ENCODE data around the gene C1QL2. TPM values are rescaled to one million over a fixed set of nuclear protein-coding genes. Genes with fewer than 3 reads are reported as not detected.

The C1QL2 gene
- total RNA-seq, 1 donor from 2014 or later: not detected

DNA sequence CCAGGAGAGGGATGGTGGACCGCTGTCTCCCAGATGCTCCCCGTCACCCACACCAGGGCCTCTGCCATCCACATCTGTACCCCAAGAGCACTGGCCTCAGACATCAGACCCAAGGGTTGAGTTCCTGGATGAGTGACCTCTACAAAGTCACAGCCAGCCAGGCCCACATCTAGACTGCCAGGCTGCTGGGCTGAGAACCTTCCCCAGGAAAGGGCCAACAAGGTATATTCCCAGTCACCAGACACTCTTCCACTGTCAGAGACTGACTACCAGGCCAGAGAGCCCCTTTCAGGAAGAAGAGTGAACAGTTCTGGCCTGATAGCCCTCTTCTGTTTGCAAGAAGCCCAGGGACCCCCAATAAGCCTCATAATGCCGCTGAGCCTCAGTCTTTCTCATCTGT, 44.3 kb downstream of the C1QL2 start:
- H3K4me3 Mint-ChIP-seq (ENCODE audit: unreplicated experiment): no peak overlapping the region
- no peaks in the 10 kb centered on the region for H3K4me1 Mint-ChIP-seq (ENCODE audit: unreplicated experiment)
- H3K27me3 Mint-ChIP-seq (ENCODE audit: unreplicated experiment): peaks cover 4% of the 10 kb centered on the region
- peaks cover 4% of the 10 kb centered on the region for H3K36me3 Mint-ChIP-seq (ENCODE audit: unreplicated experiment)
- H3K27ac Mint-ChIP-seq (ENCODE audit: unreplicated experiment): no peak overlapping the region
- DNase-seq (ENCODE audit: extremely low spot score, unreplicated experiment): peak; percentile 67
- H3K9me3 Mint-ChIP-seq (ENCODE audit: unreplicated experiment): peaks cover 7% of the 10 kb centered on the region
- TF ChIP-seq, protein P1, sequence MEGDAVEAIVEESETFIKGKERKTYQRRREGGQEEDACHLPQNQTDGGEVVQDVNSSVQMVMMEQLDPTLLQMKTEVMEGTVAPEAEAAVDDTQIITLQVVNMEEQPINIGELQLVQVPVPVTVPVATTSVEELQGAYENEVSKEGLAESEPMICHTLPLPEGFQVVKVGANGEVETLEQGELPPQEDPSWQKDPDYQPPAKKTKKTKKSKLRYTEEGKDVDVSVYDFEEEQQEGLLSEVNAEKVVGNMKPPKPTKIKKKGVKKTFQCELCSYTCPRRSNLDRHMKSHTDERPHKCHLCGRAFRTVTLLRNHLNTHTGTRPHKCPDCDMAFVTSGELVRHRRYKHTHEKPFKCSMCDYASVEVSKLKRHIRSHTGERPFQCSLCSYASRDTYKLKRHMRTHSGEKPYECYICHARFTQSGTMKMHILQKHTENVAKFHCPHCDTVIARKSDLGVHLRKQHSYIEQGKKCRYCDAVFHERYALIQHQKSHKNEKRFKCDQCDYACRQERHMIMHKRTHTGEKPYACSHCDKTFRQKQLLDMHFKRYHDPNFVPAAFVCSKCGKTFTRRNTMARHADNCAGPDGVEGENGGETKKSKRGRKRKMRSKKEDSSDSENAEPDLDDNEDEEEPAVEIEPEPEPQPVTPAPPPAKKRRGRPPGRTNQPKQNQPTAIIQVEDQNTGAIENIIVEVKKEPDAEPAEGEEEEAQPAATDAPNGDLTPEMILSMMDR (IDR thresholded peaks at IDR 0.05): no peak

DNA sequence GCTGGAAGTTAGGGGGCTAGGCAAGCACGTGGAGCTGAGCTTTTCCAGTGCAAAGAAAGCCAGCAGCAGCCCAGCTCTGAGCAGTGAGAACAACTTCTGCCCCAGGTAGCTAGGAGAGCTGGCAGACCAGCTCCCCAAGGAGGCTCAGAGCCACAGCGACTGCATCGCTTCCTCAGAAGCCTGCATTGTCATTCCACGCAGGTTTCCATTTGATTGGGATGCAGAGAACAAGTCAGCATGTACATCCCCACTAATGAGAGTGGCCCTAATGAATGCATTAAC, 45.1 kb downstream of the C1QL2 start:
- TF ChIP-seq, protein P1 (IDR thresholded peaks at IDR 0.05): no peak
- no peaks in the 10 kb centered on the region for H3K4me1 Mint-ChIP-seq (ENCODE audit: unreplicated experiment)
- no peaks in the 10 kb centered on the region for H3K27me3 Mint-ChIP-seq (ENCODE audit: unreplicated experiment)
- DNase-seq (ENCODE audit: extremely low spot score, unreplicated experiment): no peak
- peaks cover 7% of the 10 kb centered on the region for H3K9me3 Mint-ChIP-seq (ENCODE audit: unreplicated experiment)
- no peak overlapping the region for H3K27ac Mint-ChIP-seq (ENCODE audit: unreplicated experiment)
- H3K36me3 Mint-ChIP-seq (ENCODE audit: unreplicated experiment): peaks cover 4% of the 10 kb centered on the region
- no peak overlapping the region for H3K4me3 Mint-ChIP-seq (ENCODE audit: unreplicated experiment)

DNA sequence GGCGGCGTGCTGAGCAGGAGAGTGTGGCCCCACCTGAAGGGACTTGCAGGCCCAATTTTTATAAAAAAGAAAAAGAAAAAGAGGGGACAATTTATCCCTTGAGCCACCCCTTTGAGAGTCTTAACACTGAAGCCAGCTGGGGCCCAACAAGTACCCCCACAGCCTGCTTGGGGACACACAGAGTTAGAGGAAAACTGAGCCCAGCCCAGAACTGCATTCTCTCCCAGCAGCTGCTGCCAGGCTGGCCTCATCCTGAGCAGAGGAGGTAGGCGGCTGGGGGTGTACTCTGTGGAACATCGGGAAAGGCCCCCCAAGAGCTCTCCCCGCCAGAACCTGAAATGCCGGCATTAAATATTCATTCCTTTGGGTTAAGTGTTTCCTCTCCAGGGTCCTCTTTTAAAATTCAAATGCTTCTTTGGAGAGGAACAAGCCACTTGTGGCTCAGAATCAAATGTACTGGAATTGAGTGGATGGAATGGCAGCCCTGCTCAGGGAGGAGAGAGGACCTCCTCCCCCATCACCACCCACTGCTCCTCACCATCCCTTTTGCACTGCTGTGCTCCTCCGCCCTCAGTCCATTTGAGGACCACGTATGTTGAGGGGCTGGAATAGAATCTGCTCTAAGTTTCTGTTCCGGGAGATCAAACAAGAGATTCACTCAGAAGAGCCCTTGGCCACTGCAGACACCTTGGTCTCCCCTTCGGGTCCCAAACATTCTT, 45.6 kb downstream of the C1QL2 start:
- peak; percentile 54 for DNase-seq (ENCODE audit: extremely low spot score, unreplicated experiment)

DNA sequence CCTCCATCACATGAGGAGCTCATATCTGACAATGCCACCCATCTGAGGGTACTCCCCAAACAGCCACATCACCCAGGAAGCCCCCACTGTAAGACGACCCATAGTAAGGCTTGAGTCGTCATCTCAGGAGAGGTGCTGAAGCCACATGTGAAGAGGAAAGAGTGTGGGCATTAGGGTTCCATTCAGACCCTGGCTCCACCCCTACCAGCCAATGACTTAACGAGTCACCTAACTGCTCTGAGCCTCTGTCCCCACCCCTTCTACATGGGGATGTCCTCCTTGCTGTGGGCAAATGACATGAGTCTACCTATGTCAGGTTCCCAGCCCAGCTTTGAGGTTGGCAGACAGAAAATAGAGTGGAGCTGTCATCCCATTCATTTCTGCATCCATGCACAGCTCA, 46.3 kb downstream of the C1QL2 start:
- Mint-ChIP-seq H3K27ac (ENCODE audit: unreplicated experiment) (no peak overlapping the region), H3K4me3 (ENCODE audit: unreplicated experiment) (no peak overlapping the region), H3K27me3 (ENCODE audit: unreplicated experiment) (no peaks in the 10 kb centered on the region), H3K4me1 (ENCODE audit: unreplicated experiment) (no peaks in the 10 kb centered on the region), H3K9me3 (ENCODE audit: unreplicated experiment) (peaks cover 7% of the 10 kb centered on the region), H3K36me3 (ENCODE audit: unreplicated experiment) (peaks cover 4% of the 10 kb centered on the region)
- TF ChIP-seq, protein P1 (IDR thresholded peaks at IDR 0.05): no peak
- DNase-seq (ENCODE audit: extremely low spot score, unreplicated experiment): no peak

More for the DNA sequence above, 45.6 kb downstream of the C1QL2 start:
- Mint-ChIP-seq H3K27ac (ENCODE audit: unreplicated experiment) (no peak overlapping the region), H3K36me3 (ENCODE audit: unreplicated experiment) (peaks cover 4% of the 10 kb centered on the region), H3K27me3 (ENCODE audit: unreplicated experiment) (no peaks in the 10 kb centered on the region), H3K9me3 (ENCODE audit: unreplicated experiment) (peaks cover 7% of the 10 kb centered on the region), H3K4me1 (ENCODE audit: unreplicated experiment) (no peaks in the 10 kb centered on the region), H3K4me3 (ENCODE audit: unreplicated experiment) (no peak overlapping the region)
- TF ChIP-seq, protein P1 (IDR thresholded peaks at IDR 0.05): no peak

- peaks cover 4% of the 10 kb centered on the region for H3K36me3 Mint-ChIP-seq (ENCODE audit: unreplicated experiment)
These were observed 47.2 kb downstream of the C1QL2 start for GRCh38 chr2:119111115-119111975.

More at GRCh38 chr2:119111115-119111975, 47.2 kb downstream of the C1QL2 start:
- Mint-ChIP-seq H3K27me3 (ENCODE audit: unreplicated experiment) (no peaks in the 10 kb centered on the region), H3K9me3 (ENCODE audit: unreplicated experiment) (peaks cover 7% of the 10 kb centered on the region), H3K4me3 (ENCODE audit: unreplicated experiment) (no peak overlapping the region), H3K27ac (ENCODE audit: unreplicated experiment) (no peak overlapping the region), H3K4me1 (ENCODE audit: unreplicated experiment) (no peaks in the 10 kb centered on the region)
- TF ChIP-seq, protein P1 (IDR thresholded peaks at IDR 0.05): no peak
- DNase-seq (ENCODE audit: extremely low spot score, unreplicated experiment): peak; percentile 51

Measured in osteocyte (in vitro differentiated cells).